GM19025 (cell line): ENCODE results near the gene VWA1.
"Not testable (repeated sequence)": the region's sequence is repeated elsewhere in the genome, so short reads cannot be mapped to it uniquely, and the experiment has no call there.

Experiments used
- ATAC-seq: cut with Tn5 transposase; IDR thresholded peaks from one replicate; pipeline ENCODE4 v1.9.1; 2021; ENCODE audit warnings: mild to moderate bottlenecking, low read depth, moderate library complexity; ENCODE audit not compliant: unreplicated experiment

The VWA1 gene

GRCh38 chr1:1434824-1435105 lies 725 bp upstream of the VWA1 start:
- ATAC-seq: no peak

- ATAC-seq: no peak
Observed at GRCh38 chr1:1435911-1436629, 580 bp downstream of the VWA1 start.

- no peak for ATAC-seq
Observed at GRCh38 chr1:1436630-1437032, 1.1 kb downstream of the VWA1 start.

- ATAC-seq: no peak
Observed at GRCh38 chr1:1437033-1437903, 1.8 kb downstream of the VWA1 start.

- ATAC-seq: peak; percentile 75
Observed at GRCh38 chr1:1437904-1438376, 2.5 kb downstream of the VWA1 start.

- no peak for ATAC-seq
Observed at GRCh38 chr1:1438531-1439381, 3.3 kb downstream of the VWA1 start.

- ATAC-seq: no peak
Observed at GRCh38 chr1:1439546-1440261, 4.2 kb downstream of the VWA1 start.

- ATAC-seq: no peak
Observed at GRCh38 chr1:1440262-1441001, 4.9 kb downstream of the VWA1 start.

- no peak for ATAC-seq
Observed at GRCh38 chr1:1441002-1441888, 5.8 kb downstream of the VWA1 start.

GRCh38 chr1:1442069-1442770 lies 6.7 kb downstream of the VWA1 start:
- no peak for ATAC-seq

GRCh38 chr1:1446631-1447030 lies 11.1 kb downstream of the VWA1 start:
- not testable (repeated sequence) for ATAC-seq

- ATAC-seq: no peak
Observed at GRCh38 chr1:1449099-1449739, 13.7 kb downstream of the VWA1 start, which contains the start of gene ATAD3C. ATAD3C (plus strand) TSS chr1:1449689; CDS start chr1:1450684, 995 bp downstream.

- not testable (repeated sequence) for ATAC-seq
Observed at GRCh38 chr1:1450616-1451015, 15.1 kb downstream of the VWA1 start.

GRCh38 chr1:1451696-1452364 lies 16.3 kb downstream of the VWA1 start:
- ATAC-seq: no peak

GRCh38 chr1:1452365-1452739 lies 16.9 kb downstream of the VWA1 start:
- ATAC-seq: not testable (repeated sequence)

GRCh38 chr1:1452882-1453281 lies 17.4 kb downstream of the VWA1 start:
- ATAC-seq: no peak
